Glomerular visceral epithelial cell (primary cell): ENCODE data around the gene PODXL2.
"Not testable (repeated sequence)": the region's sequence is repeated elsewhere in the genome, so short reads cannot be mapped to it uniquely, and the experiment has no call there.

Experiments
- DNase-seq: peaks from one replicate; pipeline ENCODE4 v3.0.0-alpha.2; 2016; ENCODE audit errors: extremely low spot score

Gene PODXL2

DNA sequence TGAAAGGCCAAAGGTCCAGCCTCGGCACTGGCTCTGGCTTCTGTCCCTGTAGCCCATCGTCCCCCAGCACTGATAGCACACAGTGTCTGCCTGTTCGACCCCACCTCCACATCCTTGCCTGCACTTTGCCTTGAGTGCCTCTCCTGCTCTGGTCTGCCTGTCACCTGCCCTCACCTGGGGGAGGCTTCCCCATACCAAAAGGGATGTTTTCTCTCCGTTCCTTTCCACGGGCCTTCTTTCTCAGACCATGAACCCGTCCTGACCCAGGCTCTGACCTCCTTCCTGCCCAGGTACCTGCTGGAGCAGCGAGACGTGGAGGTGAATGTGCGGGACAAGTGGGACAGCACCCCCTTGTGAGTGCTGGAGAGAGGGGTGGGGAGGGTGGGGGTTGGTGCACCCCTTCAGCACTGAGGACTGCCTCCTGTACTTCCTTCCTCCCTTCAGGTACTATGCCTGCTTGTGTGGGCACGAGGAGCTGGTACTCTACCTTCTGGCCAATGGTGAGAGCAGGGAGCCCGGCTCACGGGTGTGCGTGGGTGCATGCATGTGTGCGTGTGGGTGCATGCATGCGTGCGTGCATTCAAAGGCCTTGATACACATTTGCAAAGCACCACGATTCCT, 45.2 kb downstream of the PODXL2 start:
- no peak for DNase-seq

DNA sequence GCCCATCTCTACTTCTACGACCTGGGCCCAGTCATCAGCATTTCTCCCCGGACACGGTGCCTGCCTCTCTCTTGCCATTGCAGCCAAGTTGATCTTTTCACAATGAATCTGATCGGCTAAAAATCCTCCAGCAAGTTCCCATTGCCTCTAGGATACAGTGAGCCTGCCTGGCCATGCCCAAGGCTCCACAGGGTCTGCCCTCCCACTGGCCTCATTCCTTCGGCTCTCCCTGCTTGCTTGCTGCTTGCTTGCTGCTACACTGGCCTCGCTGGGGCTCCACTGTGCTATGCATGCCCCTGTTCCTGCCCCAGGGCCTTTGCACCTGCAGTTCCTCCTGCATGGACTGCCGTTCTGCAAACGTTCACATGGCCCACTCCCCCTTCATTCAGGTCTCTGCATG, 45.8 kb downstream of the PODXL2 start:
- no peak for DNase-seq

- no peak for DNase-seq
These were observed 46.8 kb downstream of the PODXL2 start for GRCh38 chr3:127675651-127676391.

- DNase-seq: no peak
These were observed 47.5 kb downstream of the PODXL2 start for GRCh38 chr3:127676456-127676855.

DNA sequence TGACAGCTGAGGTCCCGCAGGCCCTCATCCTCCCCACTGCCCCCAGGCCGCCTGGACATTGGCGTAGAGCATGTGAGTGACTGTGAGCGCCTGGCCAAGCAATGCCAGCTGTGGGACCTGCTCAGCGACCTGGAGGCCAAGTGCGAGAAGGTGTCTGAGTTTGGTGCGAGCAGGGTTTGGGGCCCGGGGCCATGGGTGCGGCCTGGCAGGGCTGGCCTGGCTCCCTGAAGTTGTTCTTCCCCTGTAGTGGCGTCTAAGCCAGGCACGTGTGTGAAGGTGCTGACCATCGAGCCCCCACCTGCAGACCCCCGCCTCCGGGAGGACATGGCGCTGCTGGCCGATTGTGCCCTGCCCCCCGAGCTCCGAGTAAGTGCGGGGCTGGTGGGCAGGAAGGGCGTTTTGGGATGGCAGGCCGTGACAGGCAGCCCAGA, 48.0 kb downstream of the PODXL2 start:
- DNase-seq: no peak

DNA sequence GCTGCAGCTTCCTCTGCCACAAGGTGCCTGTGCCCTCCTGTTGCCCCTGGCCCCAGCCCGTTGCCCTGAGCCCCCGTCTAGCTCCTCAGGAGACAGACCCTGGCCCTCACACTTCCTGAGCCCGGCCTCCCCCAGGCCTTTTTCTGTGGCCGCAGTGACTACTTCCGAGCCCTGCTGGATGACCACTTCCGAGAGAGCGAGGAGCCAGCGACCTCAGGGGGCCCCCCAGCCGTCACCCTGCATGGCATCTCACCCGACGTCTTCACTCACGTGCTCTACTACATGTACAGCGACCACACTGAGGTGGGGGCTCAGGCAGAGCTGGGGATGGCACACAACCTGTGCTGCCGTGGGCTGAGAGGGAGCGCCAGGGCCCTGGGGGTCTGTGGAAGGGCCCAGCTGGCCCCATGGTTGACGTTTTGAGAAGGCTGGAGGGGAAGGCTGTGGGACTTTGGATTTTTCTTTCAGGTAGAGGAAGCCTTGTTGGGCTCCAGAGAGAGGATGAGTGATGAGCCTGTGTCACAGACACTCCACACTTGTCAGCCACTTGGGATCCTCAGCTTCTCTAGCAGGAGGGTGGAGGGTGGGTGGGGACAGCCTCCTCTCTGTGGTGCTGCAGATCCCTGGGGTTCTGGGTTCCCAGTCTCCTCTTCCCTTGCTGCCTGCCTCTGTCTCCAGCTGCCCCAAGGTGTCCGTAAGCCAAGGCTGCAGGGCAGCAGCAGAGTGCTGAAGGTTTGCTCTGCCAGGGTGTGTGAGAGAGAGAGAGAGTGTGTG, 48.7 kb downstream of the PODXL2 start:
- no peak for DNase-seq

- no peak for DNase-seq
These were observed 49.3 kb downstream of the PODXL2 start for GRCh38 chr3:127678315-127678599.

DNA sequence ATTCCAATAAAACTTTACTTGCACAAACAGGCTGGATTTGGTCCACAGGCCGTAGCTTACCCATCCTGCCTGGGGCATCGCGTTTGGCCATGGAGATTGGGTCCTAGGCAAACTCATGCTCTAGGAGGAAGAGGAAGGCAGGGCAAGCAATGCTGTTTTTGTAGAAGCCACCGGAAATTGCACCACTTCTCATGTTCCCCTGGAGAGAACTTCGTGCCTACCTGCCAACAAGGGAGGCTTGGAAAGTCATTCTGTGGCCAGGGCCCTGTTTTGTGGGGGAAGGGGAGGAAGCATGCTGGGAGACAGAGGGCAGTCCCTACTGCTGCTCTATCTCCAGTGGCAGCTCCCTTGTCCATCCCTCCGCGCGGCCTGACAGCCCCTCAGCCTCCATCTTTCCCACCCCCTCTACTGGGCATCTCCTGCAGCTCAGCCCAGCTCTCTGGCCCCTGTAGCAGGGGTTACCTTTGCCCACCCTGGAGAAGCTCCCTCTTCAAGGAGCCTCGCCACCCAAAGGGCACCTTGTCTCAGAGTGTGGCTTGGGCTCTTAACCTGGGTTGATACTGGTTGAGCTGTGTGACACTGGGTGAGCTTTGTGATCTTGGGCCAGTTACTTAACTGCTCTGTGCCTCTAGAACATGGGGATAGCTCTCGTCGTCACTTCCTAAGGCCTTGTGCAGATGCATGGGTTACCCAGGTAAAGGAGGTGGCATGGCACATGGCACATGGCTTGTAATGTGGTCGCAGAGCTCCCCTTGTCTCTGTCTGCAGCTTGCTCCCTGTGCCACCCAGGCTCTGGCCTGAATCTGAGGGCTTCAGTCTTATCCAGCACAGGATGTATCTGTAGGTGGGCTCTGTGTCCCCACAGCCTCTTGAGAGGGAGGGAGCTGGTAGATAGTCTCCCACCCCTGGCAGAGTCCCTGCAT, 49.9 kb downstream of the PODXL2 start:
- no peak for DNase-seq

- DNase-seq: no peak
These were observed 50.7 kb downstream of the PODXL2 start for GRCh38 chr3:127679534-127680145.

DNA sequence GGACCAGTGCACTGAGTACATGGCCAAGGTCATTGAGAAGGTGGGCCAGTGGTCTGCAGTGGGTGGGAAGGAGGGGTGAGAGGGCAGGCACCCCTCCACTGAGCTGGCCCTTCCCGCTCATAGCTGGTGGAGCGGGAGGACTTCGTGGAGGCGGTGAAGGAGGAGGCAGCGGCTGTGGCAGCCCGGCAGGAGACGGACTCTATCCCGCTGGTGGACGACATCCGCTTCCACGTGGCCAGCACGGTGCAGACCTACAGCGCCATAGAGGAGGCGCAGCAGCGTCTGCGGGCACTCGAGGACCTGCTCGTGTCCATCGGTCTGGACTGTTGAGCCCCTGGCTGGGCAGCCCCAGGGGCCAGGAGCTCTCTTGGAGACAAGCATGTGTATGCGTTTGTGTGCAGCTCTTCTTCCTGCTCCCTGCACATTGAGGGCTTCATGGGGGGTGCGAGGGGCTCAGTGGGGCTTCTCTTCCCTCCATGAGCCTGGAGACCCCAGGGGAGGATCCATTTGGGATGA, 51.2 kb downstream of the PODXL2 start:
- no peak for DNase-seq

- DNase-seq: no peak
These were observed 51.8 kb downstream of the PODXL2 start for GRCh38 chr3:127680798-127681221.

DNA sequence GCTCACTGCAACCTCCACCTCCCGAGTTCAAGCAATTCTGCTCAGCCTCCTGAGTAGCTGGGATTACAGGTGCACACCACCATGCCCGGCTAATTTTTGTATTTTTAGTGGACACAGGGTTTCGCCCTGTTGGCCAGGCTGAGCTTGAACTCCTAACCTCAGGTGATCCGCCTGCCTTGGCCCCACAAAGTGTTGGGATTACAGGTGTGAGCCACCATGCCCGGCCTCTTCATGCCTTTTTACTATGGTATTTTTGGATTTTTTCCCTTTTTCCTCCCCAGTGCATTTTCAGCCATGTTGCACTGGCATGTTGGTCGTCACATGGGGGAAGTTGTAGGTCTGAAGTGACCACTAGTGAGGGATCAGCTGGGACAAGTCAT, 53.2 kb downstream of the PODXL2 start:
- DNase-seq: not testable (repeated sequence)

- DNase-seq: no peak
These were observed 53.6 kb downstream of the PODXL2 start for GRCh38 chr3:127682561-127682960.

DNA sequence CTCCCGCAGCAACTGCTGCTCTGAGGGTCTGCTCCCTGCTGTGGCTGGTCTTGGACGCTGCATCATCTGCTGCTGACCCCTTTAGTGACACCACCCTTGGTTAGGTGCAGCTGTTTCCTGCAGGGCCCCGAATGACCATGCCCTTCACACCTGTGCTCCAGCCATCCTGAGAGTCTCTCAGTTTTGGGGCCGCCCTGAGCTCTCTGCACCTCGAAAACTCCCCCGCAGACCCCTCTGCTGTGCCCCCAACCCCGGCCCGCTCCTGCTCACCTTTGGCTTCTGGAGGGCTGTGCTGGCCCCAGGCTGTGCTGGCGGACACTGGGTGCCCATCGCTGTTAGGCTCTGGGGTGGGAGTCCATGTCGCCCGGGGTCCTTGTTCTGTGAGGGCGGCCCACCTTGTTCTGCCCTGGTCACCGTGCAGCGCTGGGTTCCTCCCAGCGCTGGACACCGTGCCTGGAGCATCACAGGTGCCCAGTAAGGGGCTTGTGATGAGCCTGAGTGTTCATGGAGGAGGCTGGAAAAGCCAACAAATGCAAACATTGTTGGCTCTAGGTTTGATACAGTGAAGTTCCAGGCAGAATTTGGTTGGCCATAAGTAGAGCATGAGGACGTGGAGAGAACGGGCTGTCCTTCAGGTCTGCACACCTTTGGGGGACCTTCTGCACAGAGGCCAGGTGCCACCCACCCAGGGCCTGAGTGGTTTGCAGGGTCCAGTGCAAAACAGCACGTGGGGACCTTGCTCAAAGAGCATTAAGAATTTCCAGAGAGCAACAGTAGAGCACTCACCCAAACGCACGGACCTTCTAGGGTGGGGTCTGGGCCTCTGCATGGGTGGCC, 56.1 kb downstream of the PODXL2 start:
- DNase-seq: no peak

- DNase-seq: no peak
These were observed 56.9 kb downstream of the PODXL2 start for GRCh38 chr3:127685708-127686511.

- DNase-seq: no peak
These were observed 57.5 kb downstream of the PODXL2 start for GRCh38 chr3:127686512-127686894.

- no peak for DNase-seq
These were observed 58.3 kb downstream of the PODXL2 start for GRCh38 chr3:127687228-127687737.

- DNase-seq: no peak
These were observed 59.0 kb downstream of the PODXL2 start for GRCh38 chr3:127688022-127688415.
